NCI-H1694 (cell line): ENCODE data around the gene CACNA1C.

Experiments
- DNase-seq: peaks from one replicate; lab custom pipeline; 2025; lab: John Stamatoyannopoulos, UW

CACNA1C gene

DNA sequence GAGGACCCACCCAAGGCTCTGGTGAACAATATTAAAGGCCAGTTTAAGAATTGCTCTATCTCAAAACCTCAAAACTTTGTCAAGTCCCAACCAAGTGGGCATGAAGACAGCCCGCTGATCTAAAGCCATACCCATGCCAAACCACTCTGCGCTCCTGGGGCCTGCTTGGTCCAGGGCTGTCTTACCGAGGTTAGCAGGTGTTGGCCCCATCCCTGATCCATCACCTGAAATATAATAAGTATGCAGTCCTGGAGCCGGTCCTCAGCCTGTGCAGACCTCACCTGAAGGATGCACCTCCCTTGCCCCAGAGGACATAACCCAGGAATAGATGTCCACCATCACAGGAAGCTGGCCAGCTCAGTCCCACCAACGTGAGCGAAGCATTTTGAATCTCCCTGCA is 543.7 kb downstream of the CACNA1C start:
- no peak for DNase-seq

DNA sequence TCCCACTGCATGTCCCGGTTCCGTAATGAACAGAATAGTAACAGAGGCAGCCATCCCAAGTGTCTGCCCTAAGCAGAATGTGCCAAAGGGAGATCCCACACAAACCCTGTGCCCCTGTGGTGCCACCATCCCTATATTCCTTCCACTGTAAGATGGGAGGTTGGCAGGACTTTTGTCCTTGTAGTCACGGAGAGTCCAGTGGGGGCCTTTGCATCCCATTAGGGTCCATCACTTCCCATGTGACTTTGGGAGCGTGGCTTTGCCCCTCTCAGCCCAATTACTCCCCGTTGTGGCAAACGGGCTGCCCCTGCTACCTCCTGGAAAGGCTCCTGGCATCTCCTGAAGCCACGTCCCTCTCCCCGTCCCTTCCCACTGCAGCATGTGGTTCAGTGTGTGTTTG is 552.5 kb downstream of the CACNA1C start:
- no peak for DNase-seq

- no peak for DNase-seq
These were observed 553.6 kb downstream of the CACNA1C start for GRCh38 chr12:2606186-2606910.

- DNase-seq = no peak
These were observed 555.3 kb downstream of the CACNA1C start for GRCh38 chr12:2607881-2608607.

DNA sequence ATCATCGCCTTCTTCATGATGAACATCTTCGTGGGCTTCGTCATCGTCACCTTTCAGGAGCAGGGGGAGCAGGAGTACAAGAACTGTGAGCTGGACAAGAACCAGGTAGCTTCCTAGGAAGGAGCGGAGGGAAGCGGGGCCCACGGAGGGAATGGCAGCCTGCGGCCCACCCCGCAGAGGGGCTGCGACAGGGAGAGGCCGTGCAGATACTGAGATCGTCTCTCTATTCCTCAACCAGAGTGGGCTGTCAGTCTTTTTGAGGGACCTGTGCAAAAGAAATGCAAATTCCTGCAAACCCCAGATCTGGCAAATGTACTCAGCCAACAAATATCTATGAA is 555.8 kb downstream of the CACNA1C start:
- no peak for DNase-seq

- no peak for DNase-seq
These were observed 556.2 kb downstream of the CACNA1C start for GRCh38 chr12:2609020-2609419.

DNA sequence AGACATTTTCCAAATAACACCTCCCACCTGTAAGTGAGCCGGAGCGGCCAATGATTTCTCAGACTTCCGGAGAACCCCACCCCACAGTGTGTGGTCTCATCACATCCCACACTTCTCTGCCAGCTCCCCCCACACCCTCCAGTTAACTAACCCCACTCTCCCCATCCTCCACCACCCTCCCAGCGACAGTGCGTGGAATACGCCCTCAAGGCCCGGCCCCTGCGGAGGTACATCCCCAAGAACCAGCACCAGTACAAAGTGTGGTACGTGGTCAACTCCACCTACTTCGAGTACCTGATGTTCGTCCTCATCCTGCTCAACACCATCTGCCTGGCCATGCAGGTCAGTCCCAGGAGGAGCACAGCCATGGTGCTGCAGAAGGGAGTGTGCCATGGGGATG is 557.6 kb downstream of the CACNA1C start:
- DNase-seq = no peak

DNA sequence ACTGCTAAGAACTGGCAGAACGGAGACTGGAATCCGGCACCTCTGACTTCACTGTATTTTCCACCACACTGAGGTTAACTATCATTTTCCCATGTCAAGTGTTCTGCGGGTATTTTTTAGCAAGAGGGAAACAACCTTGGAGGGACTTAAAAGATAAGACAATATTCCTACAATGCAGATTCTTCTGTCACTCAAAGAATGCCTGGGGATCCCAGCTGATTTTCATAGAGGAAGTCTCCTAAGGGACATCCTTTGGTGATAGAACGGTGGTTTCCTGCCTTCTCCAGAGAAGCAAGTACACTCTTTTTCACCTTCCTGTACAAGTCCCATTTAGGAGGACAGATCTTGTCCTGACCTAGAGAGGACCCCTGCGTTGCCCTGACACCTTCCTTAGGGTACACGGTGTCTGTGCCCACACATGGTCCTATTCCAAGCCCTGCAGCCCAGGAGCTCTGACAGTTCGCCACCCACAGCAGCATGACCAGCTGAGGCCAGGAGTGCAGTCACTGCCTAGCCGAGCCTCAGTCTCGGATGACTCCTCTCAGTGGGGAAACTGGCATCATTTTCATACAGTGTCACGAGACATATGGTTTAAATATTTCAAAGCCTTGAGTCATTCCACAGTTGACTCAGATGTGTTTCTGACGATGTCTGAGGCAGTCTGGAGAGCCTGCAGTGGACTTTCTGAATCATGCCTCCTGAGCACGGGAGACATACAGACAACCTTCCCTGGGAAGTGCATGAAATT is 560.7 kb downstream of the CACNA1C start:
- no peak for DNase-seq

- no peak for DNase-seq
These were observed 561.6 kb downstream of the CACNA1C start for GRCh38 chr12:2614341-2614740.

DNA sequence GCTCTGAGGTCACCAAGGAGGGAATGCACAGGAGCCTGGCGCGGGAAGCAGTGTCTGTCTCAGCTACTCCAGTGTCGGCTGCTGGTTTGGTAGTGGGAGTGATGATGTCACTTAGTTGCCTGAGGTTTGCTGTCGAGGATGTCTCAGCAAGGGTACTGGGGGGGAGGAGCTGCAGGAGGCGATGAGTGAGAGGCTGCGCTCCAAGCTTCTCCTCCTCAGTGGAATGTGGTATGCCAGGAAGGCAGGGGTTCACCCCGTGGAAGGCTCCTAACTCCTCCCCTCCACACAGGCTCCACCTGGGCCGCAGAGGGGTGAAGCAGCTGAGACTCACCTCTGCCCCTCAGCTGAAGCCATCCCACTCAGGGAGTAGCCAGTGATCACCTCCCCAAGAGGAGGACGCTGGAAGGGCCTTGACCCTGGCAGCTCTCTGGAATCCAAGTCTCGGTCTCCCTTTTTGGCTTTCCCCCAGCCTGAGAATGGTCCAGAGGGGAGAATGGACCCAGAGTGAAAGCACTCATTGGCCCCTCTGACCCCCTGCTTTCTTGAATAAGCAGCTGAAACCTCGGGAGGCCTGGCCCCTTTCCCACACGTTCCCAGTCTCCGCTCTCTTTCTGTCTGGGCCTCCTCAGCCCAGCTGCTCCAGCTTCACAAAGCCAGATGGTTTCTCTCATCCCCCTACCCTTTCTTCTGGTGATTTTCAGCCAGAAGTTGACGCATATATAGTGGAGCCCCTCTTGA is 563.0 kb downstream of the CACNA1C start:
- peak; percentile 18 for DNase-seq

DNA sequence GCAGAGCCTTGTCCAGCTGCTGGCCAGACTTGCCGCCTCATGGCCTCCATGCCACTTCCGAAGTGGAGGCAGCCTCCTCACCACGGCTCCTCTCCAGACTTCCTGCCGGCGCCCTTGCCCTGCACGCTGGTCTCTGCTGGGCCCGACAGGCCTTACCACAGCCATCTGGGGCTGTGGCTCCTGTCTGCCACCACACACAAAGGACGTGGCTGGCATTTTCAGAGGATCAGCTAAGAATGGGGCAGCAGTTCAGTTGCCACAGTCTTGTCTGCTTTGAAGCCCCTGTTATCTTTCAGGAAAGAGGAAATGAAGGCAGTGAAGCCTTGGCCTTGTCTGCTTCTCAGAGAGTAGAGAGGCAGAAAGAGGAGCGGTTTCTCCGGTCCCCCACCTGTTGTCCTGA is 564.0 kb downstream of the CACNA1C start:
- DNase-seq = no peak

DNA sequence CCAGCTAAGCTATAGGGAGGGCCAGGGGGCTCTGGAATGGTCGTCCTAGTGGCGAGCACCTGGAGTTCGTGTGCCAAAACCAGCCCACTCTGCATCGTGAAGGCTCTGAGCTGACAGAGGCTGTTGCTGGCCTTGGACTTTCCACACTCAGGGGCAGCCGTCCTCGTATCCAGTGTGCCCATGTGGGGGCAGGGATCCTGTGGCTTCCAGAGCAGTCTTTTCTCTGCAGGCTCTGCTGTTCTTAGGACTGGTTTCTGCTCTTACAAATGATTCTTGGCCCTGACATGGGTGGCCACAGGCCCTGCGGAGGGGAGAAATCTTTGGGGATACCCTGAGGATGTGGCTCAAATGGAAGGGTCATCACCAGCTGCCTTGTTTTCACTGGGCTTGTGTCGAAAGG is 564.6 kb downstream of the CACNA1C start:
- DNase-seq = no peak

- no peak for DNase-seq
These were observed 565.7 kb downstream of the CACNA1C start for GRCh38 chr12:2618291-2618995.

GRCh38 chr12:2619136-2619535 is 566.3 kb downstream of the CACNA1C start:
- DNase-seq = no peak

DNA sequence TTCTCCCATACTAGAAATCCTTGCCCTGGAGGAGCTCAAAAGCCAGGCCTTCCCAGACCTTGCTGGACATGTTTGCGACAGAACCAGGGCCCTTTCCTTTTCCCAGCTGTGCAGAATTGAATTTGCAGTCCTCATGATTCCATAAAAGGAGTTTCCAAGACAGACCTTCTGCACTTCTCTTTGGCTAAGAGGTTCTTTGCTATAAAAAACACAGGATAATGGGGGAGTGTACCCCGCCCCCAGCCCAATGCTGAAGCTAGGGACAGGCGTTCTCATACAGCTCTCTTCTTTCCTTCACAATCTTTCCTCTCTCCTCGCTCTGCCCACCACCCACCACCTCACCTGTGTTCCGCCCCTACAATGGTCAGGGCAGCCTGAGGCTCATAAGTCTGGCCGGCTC is 569.7 kb downstream of the CACNA1C start:
- no peak for DNase-seq

DNA sequence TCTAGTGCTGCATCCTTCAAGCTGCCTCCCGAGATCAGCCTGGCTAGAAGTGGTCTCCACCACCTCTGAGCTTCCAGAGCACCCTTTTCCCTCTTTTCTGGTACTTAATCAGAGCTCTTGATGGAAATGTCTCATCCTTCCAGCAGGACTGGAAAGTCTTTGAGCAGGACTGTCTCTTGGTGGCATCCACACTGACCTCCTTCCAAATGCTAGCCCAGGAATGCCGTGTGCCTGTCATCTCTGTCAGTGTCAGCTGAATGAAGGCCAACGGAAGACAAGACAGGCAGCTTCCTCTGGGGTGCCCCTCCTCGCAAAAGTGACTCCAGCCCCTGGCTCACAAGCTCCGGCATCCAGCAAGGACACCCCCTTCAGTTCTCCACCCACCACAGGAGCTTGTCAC is 570.7 kb downstream of the CACNA1C start:
- no peak for DNase-seq

DNA sequence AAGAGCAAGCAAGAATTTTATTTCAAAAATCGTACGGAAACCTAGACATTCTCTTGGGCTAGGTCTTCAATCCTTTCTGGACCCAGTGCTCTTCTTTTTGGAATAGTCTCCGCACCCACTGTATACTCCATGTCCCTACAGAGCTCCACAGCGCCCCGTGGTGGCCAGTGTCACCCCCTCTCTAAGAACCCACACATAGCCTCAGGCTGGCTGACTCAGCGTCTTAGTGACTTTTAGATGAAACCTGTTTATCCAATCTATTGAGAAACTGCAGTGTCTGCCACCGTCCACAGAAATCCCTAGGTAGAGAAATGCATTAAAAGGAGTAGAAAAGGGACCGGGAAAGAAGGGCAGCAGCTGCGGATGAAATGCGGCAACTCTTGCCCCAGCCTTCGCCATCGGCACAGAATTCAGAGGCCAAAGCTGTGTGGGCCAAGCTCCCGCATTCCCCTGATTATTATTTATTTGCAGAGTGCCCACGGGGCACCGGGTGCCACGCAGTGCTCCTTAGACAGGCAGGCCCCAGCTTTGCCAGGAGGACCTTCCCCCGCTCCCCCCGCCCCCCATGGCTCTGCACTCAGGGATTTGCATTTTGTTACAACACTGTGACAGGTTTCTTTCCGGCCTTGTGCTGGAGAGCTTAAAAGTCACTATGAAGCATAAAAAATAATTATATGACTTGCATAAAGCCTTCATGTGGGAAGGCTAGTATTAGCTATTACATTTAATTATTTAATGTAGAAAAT is 571.9 kb downstream of the CACNA1C start:
- DNase-seq = peak; percentile 10

GRCh38 chr12:2625289-2625612 is 572.5 kb downstream of the CACNA1C start:
- no peak for DNase-seq

DNA sequence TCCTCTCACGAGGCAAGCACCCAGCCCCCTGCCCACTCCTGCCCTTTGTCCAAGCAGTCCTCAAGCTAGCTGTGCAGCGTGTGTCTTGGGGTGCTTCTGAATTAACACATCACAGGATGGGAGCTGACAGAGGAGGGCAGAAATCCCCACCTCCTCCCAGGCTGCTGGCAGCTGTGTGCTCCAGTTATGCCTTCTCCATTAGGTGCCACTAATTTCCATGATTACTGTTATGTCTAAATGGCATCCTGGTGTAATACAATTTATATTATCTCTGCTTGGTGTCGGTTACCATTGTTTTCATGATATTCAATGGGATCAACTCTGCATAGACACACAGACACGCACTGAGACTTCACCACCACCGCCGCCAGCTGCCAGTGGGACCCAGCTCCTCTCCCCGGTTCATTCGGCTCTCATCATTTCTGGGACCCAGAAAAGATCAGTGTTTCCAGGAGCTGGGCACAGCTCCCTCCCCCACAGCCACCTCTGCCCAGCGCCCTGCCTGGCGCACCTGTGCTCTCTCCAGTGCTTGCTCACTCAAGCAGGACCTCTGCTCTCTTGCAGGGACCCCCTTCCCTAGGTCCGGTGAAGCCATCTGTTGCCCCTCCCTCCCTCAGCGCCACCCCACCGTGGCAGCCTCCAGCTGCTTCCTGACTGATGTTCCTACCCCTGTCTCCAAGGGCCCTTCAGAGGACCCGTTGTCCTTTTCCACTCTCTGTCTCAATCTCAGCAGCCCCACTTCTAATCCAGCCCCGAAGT is 574.5 kb downstream of the CACNA1C start:
- DNase-seq = no peak

DNA sequence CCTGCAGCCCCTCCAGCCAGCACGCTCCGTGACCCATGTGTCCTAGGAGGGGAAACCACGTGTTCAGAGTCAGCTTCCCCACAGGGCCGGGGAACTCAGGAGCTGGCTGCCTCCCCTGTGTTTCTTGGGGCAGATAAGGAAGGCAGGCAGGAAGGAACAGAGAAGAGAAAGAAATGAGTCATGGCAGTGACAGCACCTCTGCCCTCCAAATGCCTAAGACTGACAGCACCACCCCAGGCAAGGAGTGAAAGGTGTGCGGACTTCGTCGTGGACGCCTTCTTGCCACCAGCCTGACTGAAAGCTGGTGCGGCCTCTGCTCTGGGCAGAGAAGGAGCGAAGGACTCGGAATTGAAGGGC is 575.0 kb downstream of the CACNA1C start:
- no peak for DNase-seq

- no peak for DNase-seq
These were observed 575.6 kb downstream of the CACNA1C start for GRCh38 chr12:2628401-2628800.
